Measurements from ENCODE around the gene THSD7B.

The THSD7B gene

DNA sequence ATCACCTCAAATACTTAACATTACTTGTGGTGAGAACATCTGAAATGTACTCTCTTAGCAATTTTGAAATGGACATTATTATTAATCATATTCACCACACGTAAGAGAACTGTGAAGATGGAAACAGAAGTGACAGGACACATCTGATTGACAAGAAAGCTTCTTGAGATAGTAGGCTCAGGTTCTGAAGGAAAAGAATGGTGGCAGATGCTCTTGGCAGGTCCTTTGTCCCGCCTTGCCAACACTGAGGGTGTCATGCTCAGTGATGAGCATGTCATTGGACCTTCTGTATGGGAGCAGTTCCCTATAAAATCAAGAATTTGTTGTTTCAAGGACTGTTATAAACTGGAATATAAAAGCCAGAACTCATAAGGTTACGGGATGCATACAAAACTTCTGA, 428.1 kb downstream of the THSD7B start:
- DNase-seq (ENCODE audit: low read depth), result no peak

DNA sequence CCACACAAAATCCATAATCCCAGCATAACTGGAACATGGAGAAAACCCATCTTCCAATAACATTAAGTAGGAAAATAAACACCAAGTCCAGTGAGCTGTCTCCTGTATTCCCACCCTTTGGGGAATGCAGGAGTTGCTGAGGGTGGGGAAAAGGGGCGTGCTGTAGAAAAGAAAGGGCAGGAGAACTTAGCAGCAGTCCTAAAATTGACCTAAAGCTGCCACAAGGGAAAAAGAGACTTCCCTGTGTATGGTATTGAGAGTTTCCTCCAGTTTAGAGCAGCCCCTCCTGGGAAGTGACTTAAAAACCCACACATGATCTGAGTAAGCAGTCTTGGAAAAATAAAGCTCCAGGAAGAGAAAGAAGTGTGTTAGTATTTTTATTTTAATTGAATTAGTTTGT, 428.8 kb downstream of the THSD7B start:
- DNase-seq (ENCODE audit: low read depth), result no peak

DNA sequence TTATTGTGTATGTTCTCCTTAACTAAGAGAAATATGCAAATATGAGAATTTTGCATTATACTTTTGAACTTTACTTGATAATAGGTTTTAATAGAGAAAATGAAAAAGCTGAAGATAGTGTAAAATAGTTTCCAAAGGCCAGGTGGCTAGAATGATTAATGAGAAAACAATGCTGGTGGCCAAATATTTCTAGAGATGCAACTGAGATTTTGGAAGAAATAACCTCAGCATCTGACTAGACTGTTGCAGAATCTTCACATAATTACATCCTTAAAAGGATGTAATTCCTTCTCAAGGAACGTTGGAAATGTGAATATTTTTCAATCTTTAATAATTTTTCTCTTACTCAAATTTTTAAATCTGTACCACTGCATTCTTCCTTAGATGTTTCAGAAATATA, 434.4 kb downstream of the THSD7B start:
- DNase-seq (ENCODE audit: low read depth), result no peak

DNA sequence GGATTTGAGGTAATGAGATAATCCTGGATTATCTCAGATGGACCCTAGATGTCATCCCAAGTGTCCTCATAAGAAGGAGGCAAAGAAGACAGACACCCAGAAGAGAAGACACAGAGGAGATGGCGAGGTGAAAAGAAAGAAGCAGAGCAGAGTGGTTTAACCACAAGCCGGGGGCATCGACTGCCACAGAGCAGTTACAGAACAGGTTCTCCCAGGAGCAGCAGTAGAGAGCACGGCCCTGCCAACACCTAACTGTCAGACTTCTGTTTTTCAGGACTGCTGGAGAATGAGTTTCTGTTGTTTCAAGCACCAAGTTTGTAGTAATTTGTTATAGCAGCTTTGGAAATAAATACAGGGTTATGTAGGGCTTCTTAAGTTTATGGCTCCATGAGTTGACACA, 437.0 kb downstream of the THSD7B start:
- no peak for DNase-seq (ENCODE audit: low read depth)

DNA sequence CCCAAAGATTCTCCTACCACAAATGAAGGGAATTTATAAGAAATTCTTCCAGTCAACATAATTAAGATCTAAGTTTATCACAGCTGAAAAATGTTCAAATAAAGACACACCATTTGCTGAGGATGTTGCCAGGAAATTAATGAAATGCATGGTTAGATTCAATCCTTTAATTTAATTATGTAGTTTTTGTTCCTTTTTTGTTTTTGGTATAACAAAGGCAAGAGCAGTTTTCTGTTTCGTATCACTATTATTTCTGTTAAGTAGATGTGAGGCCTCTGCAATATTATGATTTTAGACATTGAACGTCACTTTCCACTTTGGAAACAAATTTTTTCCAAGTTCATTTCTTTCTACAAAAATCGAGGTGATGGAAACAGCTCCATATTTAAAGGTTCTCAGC, 440.0 kb downstream of the THSD7B start:
- no peak for DNase-seq (ENCODE audit: low read depth)

DNA sequence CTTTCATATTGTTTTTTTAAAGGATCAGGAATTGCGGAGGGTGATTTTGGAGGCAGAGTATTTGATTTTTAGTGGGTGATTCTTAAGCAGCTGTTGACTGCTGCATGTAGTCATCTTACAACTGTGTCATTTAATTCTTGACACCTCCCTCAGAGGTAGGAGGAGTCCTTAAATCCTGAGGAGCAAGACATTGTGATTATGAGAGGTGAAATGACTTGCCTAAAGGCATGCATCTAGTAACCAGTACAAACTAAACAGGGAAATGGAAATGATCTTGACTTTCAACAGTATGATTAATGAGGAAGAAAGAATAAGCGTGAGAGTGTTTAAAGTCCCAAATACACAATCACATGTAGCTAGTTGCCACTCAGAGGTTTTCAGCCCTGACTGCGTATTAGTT, 440.7 kb downstream of the THSD7B start:
- DNase-seq (ENCODE audit: low read depth), result no peak

DNA sequence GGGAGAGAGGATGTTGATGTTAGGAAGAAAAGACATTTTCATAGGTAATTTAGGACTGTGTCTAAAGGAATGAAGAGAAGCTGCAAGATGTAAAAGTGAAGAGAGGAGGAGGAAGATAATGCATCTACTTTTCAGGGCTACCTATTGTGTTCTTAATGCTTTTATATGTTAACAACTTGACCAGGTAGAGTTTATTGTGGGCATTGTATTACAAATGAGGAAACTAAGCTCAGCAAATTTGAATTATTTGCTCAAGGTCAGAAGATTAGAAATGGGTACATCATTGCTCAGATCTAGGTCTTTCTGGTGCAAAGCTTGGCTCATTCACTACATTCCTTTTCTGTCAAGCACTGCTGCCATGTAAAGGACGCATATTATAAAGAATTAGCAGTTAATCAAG, 441.7 kb downstream of the THSD7B start:
- DNase-seq (ENCODE audit: low read depth), result no peak

DNA sequence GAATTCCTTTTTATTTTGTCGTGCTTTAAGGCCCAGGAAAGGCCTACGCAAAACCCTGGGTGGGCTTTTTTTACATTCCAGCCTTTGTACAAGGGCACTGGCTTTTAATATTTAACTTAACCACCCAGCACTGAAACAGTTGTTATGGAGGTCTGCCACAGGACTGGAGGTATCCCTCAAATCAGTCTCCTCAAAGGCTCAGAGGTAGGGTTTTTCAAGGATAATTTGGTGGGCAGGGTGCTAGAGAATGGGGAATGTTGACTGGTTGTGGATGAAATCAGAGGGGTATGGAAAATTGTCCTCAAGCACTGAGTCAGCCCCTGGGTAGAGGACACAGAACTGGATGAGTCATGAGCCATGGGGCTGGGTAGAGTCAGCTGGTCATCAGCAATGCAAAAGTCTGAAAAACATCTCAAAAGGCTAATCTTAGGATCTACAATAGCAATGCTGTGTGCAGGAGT, 443.1 kb downstream of the THSD7B start:
- no peak for DNase-seq (ENCODE audit: low read depth)

DNA sequence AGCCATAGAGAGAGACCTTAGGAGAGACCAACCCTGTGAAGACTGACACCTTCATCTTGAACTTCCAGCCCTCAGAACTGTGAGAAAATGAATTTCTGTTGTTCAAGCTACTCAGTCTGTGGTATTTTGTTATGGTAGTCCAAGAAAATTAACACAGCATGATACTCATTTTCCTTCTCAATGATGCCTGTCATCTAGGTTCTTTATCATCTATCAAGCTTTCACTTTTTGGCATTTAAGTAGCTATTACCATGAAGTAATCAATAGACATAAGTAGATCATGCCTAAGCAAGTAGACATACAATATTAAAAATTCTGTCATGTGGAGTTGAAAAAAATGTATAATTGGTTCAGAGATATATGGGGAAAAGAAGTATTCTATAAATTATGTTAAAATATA, 444.7 kb downstream of the THSD7B start:
- DNase-seq (ENCODE audit: low read depth), result no peak

DNA sequence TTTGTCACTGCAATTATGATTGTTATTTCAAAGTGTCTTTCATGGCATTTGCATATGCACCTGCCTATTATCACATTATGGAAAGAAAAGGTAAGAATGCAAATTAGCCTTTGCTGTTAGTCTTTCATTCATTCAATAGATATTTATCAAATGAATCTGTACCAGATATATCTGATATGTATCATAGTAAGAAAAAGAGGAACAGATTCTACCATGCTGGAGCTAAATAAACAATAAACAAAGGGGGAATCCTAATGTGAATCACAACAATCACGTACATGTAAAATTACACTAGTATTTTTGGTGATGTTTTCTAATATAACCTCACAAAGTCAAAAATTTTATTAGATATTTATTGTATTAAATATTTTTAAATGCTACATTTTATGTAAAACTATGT, 446.4 kb downstream of the THSD7B start:
- DNase-seq (ENCODE audit: low read depth), result no peak

DNA sequence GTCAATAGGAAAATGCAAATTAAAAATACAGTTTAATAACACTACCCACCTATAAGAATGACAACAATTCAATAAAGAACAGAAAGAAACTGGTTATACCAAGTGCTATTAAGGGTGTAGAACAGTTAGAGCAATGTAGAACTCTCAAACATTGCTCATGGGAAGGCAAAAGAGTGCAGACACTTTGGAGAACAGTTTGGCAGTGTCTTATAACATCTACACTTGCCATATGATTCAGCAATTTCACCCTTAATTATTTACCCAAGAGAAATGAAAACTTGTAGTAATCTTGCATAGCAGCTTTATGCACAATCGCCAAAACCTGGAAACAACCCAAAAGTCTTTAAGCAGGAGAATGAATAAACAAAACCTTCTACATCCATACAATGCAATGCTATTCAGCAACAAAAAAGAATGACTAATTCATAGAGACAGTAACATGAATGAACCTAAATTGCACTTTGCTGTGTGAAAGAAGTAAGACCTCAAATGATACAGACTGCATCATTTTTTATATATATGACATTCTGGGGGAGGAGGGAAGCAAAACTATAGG, 455.2 kb downstream of the THSD7B start:
- no peak for DNase-seq (ENCODE audit: low read depth)

DNA sequence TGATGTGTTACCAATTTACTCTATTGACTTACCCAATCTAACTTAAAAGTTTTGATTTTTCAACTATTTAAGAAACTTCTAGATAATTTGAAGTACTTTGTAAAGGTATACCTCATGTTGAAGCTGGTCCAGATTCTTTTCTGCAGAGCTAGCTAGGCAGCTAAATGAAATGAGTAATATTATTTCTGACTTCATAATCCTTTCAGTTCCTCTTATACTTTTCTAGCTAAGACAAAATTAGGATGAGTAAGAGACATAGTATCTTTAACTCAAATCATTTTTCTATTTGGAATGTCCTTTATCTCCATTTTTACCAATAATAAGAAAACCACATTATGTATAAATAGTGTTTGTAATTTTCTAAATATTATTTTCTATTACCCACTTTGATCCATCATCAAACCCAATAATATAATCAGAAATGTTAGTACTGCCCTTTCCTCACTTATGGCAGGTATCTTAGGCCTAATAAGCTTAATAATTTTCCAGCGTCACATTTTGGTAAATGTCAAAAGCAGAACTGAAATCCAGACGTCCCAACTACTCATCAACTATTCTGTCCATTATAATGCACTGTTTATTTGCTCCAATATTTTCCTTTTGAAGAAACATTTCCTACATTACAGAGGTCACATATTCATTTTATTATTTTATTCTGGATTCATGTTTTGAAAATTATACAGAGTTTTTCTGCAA, 456.6 kb downstream of the THSD7B start:
- no peak for DNase-seq (ENCODE audit: low read depth)

DNA sequence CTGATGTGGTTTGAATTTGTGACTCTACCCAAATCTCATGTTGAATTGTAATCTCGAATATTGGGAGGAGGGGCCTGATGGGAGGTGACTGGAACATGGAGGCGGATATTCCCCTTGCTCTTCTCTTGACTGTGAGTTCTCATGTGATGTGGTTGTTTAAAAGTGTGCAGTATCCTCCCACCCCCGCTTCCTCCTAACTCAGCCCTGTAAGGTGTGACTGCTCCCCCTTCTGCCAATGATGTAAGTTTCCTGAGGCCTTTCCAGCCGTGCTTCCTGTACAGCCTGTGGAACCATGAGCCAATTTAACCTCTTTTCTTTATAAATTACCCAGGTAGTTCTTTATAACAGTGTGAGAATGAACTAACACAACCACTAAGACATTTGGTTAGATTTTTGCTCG, 458.4 kb downstream of the THSD7B start:
- no peak for DNase-seq (ENCODE audit: low read depth)

DNA sequence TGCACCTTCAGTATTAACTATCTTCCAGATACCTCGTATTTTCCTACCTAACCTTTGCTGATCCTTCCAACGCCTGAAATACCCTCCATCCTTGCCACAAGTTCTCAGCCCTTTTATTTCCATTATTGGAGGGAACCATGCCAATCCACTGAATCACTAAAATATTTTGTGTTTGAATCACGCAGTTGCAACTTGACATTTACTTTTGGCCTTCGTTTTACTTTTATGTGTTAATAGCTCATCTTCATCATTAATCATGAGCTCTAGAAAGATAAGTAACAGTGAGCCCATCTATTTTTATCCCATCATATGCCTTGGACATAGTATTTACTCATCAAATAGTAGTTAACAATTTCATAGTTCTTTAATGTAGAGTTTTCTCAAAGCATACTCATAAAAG, 463.2 kb downstream of the THSD7B start:
- DNase-seq (ENCODE audit: low read depth), result no peak

DNA sequence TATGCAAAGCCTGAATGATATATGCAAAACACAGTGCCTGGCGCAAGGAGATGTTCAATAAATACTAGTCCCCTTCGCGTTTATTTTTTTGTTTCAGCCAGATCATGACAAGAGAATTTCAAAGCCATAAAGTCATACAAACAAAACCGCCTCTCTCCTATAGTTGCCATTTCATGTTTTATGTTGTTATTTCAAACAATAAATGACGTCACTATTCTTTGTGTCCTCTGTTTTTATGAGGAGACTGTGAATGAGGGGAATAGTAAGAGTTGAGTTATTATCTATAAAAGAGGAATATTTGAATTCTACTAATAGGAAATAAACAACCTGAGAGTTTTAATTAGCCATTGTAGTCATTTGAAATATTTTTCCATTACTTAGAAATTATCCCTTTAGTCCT, 464.5 kb downstream of the THSD7B start:
- no peak for DNase-seq (ENCODE audit: low read depth)

DNA sequence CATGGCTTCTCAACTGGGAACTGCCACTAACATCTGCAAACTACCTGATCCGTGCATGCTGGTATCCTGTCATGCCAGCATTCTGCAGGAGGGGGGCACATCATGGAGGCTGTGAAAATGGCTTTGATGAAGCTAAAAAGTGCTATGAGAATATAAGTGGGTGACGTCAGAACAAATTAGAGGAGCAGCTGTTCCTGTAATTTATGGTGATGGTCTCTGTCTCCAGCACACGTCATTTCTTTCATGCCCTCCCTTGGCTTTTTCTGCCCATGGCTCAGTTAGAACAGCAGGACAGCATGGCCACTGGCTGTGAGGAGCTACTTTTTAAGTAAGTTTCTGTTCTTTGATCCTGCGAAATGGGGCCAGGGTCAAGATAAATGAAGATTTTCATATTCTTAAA, 466.3 kb downstream of the THSD7B start:
- no peak for DNase-seq (ENCODE audit: low read depth)

DNA sequence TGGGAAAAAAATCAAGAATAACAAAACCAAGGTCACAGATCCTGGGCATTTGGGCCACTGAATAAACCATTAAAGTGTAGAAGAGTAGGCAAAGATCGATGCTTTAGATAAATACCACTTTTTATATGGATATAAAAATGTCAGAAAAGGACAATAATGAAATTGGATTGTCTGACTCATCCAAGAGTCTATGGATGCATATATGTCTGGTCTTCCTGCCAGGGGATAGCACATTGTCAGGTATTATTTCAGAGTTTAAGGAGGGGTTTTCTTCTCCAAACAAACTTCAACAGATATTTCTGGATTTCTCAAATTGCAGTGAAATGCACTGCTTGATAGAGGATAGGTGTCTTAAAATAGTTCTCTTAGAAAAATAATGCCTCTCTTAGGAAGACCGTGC, 466.7 kb downstream of the THSD7B start:
- no peak for DNase-seq (ENCODE audit: low read depth)

DNA sequence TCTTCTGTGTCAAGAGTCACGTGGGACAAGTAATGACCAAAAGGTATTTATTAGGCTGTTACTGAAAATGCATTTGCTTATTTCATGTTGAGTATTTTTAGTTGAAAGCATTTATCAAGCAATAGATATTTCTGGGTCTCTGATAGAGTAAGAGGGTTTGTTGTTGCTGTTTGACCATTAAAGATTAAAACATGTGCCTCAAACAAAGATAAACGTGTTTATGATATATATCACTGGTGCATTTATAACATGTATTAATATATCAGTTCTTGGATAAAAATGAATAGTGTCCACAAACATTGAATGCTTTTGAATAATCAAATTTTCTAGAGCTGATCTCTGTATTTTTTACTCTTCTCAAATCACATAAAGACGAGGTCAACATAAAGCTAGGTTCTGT, 467.7 kb downstream of the THSD7B start:
- DNase-seq (ENCODE audit: low read depth), result no peak

DNA sequence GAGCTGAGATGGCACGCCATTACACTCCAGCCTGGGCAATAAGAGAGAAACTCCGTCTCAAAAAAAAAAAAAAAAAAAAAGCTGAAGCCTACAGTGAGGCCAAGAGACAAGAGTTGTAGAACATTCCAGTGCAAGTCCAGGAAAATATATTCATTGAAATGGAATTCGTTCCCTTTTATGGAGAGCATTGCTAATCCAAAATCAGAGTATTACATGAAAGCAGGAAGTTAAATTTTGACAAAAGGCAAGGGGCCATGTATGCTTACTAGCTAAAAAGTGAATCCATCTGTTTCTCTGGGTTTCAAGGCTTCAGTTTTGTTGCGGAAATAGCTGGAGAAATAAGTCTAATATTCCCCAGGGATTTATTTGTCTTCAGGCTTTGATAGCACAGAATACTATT, 471.7 kb downstream of the THSD7B start:
- DNase-seq (ENCODE audit: low read depth), result no peak

DNA sequence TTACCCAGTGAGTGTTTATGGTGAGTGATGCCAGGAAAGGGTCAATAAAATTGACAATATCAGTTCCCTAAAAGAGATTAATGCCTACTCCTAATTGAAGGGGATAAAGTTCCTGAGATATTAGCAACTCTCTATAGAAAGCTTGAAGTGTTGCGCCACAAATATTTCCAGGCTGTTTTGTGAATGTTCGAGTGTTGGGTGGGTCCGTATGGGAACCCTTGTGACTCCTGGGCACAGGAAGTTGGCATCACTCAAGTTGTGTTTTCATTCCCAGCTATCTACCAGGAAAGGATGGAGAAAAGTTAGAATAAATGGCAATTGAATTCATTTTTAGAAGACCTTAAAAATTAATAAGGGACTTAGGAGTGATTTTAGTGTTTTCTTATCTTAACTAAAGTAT, 472.7 kb downstream of the THSD7B start:
- DNase-seq (ENCODE audit: low read depth), result no peak

DNA sequence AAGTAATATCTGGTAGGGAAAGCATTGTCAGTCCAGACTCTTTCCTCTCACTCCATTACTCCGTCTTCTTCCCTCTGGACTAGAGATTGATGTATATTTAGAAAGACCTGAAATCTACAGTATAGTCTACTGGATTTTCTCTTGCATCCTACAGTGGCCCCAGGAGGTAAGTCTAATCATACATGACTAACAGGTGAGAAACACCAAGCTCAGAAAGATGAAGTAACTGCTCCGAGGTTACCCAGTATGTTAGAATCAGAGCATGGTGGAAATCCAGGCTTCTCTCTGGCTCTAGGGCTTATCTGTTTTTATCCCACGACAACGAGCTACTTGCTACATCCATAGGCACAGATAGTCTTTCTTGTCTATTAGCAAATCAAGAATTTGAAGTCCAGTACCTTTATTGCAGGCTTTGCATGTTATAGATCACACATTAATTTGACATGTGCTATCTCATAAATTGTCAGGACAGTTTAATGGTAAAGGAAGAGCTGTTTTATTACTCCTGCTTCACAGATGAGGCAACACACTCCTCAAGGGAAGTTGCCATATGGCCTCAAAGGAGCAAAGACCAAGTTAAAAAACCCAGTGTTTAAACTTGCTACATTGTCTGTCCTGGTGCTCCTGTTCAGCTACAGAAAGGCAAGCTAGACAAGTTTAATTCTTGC, 484.3 kb downstream of the THSD7B start:
- DNase-seq (ENCODE audit: low read depth), result no peak

DNA sequence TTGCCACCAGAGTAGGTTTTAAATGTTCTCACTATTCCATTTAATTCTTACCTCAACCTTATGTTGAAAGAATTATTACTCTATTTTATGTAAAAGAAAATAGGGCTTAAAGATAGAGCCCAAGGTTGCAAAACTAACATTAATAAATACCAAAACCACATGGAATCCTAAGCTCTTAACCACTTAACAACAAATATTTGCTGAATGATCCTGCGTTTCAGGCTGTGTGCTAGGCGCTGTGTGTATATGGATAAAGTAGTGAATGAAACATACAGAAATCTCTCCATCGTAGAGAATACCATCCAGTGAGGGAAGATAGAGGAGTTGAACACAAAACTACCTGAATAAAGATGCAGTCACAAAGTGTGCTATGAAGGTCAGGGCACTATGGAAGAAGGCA, 485.1 kb downstream of the THSD7B start:
- no peak for DNase-seq (ENCODE audit: low read depth)

DNA sequence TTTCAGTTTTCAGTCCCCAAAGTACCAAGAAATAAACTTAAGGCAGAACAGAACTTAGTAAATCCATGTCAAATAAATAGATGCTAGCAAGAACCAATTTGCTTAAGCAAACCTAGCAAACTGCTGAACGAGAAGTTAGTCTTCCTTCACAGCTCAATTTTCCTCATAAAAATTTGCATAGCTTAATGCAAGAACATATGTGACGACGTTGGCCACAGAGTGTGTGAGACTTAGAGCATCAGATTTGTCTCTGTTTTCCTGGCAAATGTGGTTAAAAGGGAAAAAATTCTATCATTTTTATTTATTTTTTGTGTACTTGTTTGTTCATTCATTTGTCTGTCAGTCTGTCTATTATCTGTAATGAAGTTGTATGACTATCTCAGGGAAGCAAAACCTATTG, 485.7 kb downstream of the THSD7B start:
- DNase-seq (ENCODE audit: low read depth), result no peak

DNA sequence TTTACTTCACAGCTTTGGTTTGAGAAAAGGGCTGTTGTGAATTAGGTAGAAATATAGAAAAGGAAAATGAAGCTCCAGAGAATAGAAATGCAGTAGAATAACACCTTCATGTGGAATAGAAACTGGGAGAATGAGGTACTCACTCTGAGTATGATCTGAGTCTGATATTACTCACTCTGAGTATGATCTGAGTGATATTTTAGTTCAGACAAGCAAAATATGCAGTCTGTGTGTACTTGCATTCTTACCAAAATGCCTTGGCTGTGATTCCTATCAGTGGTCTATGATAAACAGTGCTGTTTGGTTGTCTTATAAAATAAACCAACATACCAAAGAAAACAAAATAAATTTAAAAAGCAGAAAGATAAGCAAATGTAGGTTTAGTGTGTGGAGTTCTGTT, 487.6 kb downstream of the THSD7B start:
- no peak for DNase-seq (ENCODE audit: low read depth)
